Ovary (tissue), 3 donors: ENCODE data around the gene MMP7.

Experiments
- CTCF ChIP-seq, 3 donors: fragments of 450-650 bp in 2 of 3; fragments of 200-600 bp in 1 of 3; IDR thresholded peaks; one replicate each; pipeline versions ENCODE4 v1.5.1 to v1.8.0; 2016 to 2022; ENCODE audit warnings: antibody characterized with exemption in 3 of 3, mild to moderate bottlenecking in 1 of 3
- EP300 ChIP-seq: sonication (generic); formaldehyde crosslinking; IDR thresholded peaks from one replicate; pipeline ENCODE4 v1.6.1; 2017; ENCODE audit warnings: antibody characterized with exemption
- POLR2A ChIP-seq: fragments of 450-650 bp; IDR thresholded peaks from one replicate; pipeline ENCODE4 v1.6.1; 2017; ENCODE audit warnings: antibody characterized with exemption, mild to moderate bottlenecking, moderate library complexity
- donor health status: DM: no; HTN: no; CAD: no.

DNA sequence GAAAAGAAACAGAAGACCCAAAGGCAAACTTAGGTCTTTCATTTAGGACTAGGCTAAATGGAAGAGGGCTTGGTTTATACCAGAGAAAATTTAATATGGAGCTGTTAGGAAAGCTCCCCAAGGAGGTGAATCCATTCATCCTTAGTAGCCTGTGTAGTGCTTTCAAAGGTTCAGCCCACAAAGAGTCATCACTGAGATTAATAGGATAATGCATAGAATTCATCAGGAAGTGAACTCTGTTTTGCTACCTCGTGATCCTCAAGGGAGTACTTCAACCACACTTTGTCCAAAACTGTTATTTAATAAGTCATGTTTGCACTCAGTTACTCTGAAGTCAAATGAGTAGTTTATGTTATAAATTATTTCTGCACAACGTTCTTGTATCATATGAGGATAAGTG, 43.3 kb upstream of the MMP7 start:
- TF ChIP-seq CTCF (IDR thresholded peaks at IDR 0.05): no peak
- TF ChIP-seq POLR2A: no peak
- no peak for TF ChIP-seq EP300
